Uterus (tissue), 2 donors: ENCODE measurements around the gene RPS6KA2.

Source experiments
- POLR2A ChIP-seq, 2 donors: fragments of 450-650 bp; IDR thresholded peaks; one replicate each; pipeline ENCODE4 v1.6.1; 2016; ENCODE audit warnings: antibody characterized with exemption in 2 of 2, mild to moderate bottlenecking in 1 of 2, moderate library complexity in 1 of 2
- TF ChIP-seq, protein P1 (sequence below), 4 experiments: fragments of 200-600 bp in 2 of 4; fragments of 450-650 bp in 2 of 4; sonication (generic) in 2 of 4; IDR thresholded peaks; one replicate each; pipeline ENCODE4 v1.5.1; 2016 to 2019; ENCODE audit warnings: antibody characterized with exemption in 4 of 4, mild to moderate bottlenecking in 2 of 4, moderate library complexity in 1 of 4

DNA sequence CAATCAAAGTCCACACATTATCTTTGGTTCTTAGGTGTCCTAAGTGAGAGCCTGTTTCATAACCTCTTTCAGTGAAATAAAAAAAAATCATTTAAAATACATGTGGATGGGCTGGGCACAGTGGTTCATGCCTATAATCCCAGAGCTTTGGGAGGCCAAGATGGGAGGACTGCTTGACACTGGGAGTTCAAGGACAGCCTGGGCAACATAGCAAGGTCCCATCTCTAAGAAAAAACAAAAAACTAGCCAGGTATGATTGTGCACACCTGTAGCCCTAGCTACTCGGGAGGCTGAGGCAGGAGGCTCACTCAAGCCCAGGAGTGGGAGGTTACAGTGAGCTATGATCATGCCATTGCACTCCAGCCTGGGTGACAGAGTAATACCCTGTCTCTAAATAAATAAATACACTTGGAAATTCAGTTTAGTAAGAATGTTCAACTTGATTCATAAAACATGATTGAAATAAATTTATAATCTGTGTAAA lies 247.9 kb downstream of the RPS6KA2 start:
- no peak for TF ChIP-seq POLR2A (IDR thresholded peaks at IDR 0.05)
- TF ChIP-seq, protein P1, sequence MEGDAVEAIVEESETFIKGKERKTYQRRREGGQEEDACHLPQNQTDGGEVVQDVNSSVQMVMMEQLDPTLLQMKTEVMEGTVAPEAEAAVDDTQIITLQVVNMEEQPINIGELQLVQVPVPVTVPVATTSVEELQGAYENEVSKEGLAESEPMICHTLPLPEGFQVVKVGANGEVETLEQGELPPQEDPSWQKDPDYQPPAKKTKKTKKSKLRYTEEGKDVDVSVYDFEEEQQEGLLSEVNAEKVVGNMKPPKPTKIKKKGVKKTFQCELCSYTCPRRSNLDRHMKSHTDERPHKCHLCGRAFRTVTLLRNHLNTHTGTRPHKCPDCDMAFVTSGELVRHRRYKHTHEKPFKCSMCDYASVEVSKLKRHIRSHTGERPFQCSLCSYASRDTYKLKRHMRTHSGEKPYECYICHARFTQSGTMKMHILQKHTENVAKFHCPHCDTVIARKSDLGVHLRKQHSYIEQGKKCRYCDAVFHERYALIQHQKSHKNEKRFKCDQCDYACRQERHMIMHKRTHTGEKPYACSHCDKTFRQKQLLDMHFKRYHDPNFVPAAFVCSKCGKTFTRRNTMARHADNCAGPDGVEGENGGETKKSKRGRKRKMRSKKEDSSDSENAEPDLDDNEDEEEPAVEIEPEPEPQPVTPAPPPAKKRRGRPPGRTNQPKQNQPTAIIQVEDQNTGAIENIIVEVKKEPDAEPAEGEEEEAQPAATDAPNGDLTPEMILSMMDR (IDR thresholded peaks at IDR 0.05): no peak
